H9 (cell line): ENCODE measurements around the gene CD79B. TPM values are rescaled to one million over a fixed set of nuclear protein-coding genes. Genes with fewer than 3 reads are reported as not detected.

Experiments
- DNase-seq: peaks from one replicate; pipeline ENCODE4 v3.0.0-alpha.2; 2017
- H2AFZ ChIP-seq: one replicate; pipeline ENCODE4 v1.6.1; 2013; ENCODE audit warnings: mild to moderate bottlenecking, low read length, control low read depth, moderate library complexity
- H2AK5ac ChIP-seq: 2 replicates; pipeline ENCODE4 v1.6.1; 2013; ENCODE audit warnings: low read length, control low read depth, mixed read lengths; ENCODE audit not compliant: insufficient read length
- H2BK120ac ChIP-seq: one replicate; pipeline ENCODE4 v1.6.1; 2013; ENCODE audit warnings: low read depth, mild to moderate bottlenecking, low read length, control low read depth, inconsistent platforms; ENCODE audit not compliant: poor library complexity, severe bottlenecking
- H2BK12ac ChIP-seq: 2 replicates; pipeline ENCODE4 v1.6.1; 2013; ENCODE audit warnings: low read length, control low read depth, mixed read lengths, low read depth; ENCODE audit not compliant: insufficient read length
- H2BK15ac ChIP-seq: 2 replicates; pipeline ENCODE4 v1.6.1; 2013; ENCODE audit warnings: low read depth, low read length, control low read depth
- H2BK20ac ChIP-seq: one replicate; pipeline ENCODE4 v1.6.1; 2013; ENCODE audit warnings: low read depth, mild to moderate bottlenecking, low read length, control low read depth, inconsistent platforms; ENCODE audit not compliant: poor library complexity, severe bottlenecking
- H2BK5ac ChIP-seq: 2 replicates; pipeline ENCODE4 v1.6.1; 2013; ENCODE audit warnings: low read length, control low read depth, mixed read lengths; ENCODE audit not compliant: insufficient read length
- H3K14ac ChIP-seq: 2 replicates; pipeline ENCODE4 v1.6.1; 2013; ENCODE audit warnings: low read length, control low read depth; ENCODE audit not compliant: insufficient read depth
- H3K18ac ChIP-seq: 2 replicates; pipeline ENCODE4 v1.6.1; 2013; ENCODE audit warnings: low read depth, mild to moderate bottlenecking, mixed read lengths, low read length, control low read depth; ENCODE audit not compliant: insufficient read length
- H3K23ac ChIP-seq: 2 replicates; pipeline ENCODE4 v1.6.1; 2013; ENCODE audit warnings: low read length, control low read depth, mixed read lengths, low read depth; ENCODE audit not compliant: insufficient read length
- H3K23me2 ChIP-seq: 2 replicates; pipeline ENCODE4 v1.6.1; 2013; ENCODE audit warnings: low read depth, mild to moderate bottlenecking, mixed read lengths, low read length, control low read depth; ENCODE audit not compliant: insufficient read length, poor library complexity, severe bottlenecking
- H3K27ac ChIP-seq: 2 replicates; pipeline ENCODE4 v1.5.1; 2013; ENCODE audit warnings: low read length, control low read depth, mixed read lengths, low read depth; ENCODE audit not compliant: insufficient read length
- H3K27me3 ChIP-seq: 2 replicates; pipeline ENCODE4 v1.6.1; 2013; ENCODE audit warnings: low read length, control low read depth, inconsistent platforms; ENCODE audit not compliant: insufficient read depth
- H3K4ac ChIP-seq: 2 replicates; pipeline ENCODE4 v1.6.1; 2013; ENCODE audit warnings: low read depth, mild to moderate bottlenecking, control low read depth, inconsistent platforms, low read length, moderate library complexity
- H3K4me1 ChIP-seq: 2 replicates; pipeline ENCODE4 v1.6.1; 2013; ENCODE audit warnings: low read length, control low read depth, inconsistent platforms; ENCODE audit not compliant: insufficient read depth
- H3K4me2 ChIP-seq: 2 replicates; pipeline ENCODE4 v1.6.1; 2013; ENCODE audit warnings: low read length, control low read depth, mixed read lengths; ENCODE audit not compliant: insufficient read length, insufficient read depth
- H3K56ac ChIP-seq: 2 replicates; pipeline ENCODE4 v1.6.1; 2013; ENCODE audit warnings: low read depth, mild to moderate bottlenecking, mixed read lengths, low read length, control low read depth; ENCODE audit not compliant: insufficient read length
- H3K79me1 ChIP-seq: 2 replicates; pipeline ENCODE4 v1.6.1; 2013; ENCODE audit warnings: low read depth, mild to moderate bottlenecking, moderate library complexity, low read length, control low read depth, inconsistent platforms; ENCODE audit not compliant: insufficient read depth, poor library complexity, severe bottlenecking
- H3K79me2 ChIP-seq: 2 replicates; pipeline ENCODE4 v1.6.1; 2013; ENCODE audit warnings: low read length, control low read depth, inconsistent platforms; ENCODE audit not compliant: insufficient read depth
- H3K9ac ChIP-seq: 2 replicates; pipeline ENCODE4 v1.6.1; 2013; ENCODE audit warnings: low read length, control low read depth, mixed read lengths; ENCODE audit not compliant: insufficient read length; ENCODE audit errors: extremely low read depth
- H3K9me3 ChIP-seq: one replicate; pipeline ENCODE4 v1.6.1; 2013; ENCODE audit warnings: low read depth, low read length, inconsistent platforms; ENCODE audit not compliant: control insufficient read depth
- H3T11ph ChIP-seq: one replicate; pipeline ENCODE4 v1.6.1; 2013; ENCODE audit warnings: mild to moderate bottlenecking, low read length, control low read depth, inconsistent platforms
- H4K20me1 ChIP-seq: one replicate; pipeline ENCODE4 v1.6.1; 2013; ENCODE audit not compliant: control insufficient read depth, insufficient read length, insufficient read depth
- H4K5ac ChIP-seq: 2 replicates; pipeline ENCODE4 v1.6.1; 2013; ENCODE audit warnings: low read depth, mild to moderate bottlenecking, mixed read lengths, low read length, control low read depth; ENCODE audit not compliant: insufficient read length
- H4K8ac ChIP-seq: replicated peaks from 2 replicates; pipeline ENCODE4 v1.6.1; 2013; ENCODE audit warnings: low read length, control low read depth, mixed read lengths, low read depth; ENCODE audit not compliant: insufficient read length
- H4K91ac ChIP-seq: 2 replicates; pipeline ENCODE4 v1.6.1; 2013; ENCODE audit warnings: low read depth, mild to moderate bottlenecking, moderate library complexity, mixed read lengths, low read length, control low read depth; ENCODE audit not compliant: insufficient read length
- H3K27ac Mint-ChIP-seq, 3 experiments: 2 replicates in 2 of 3; 3 replicates in 1 of 3; pipeline ENCODE4 v1.8.0; 2020 to 2021; ENCODE audit warnings: mixed read lengths in 3 of 3, mild to moderate bottlenecking in 1 of 3, moderate library complexity in 1 of 3
- H3K27me3 Mint-ChIP-seq: 2 replicates; pipeline ENCODE4 v1.8.0; 2021; ENCODE audit warnings: low read depth, mild to moderate bottlenecking, moderate library complexity, mixed read lengths
- H3K36me3 Mint-ChIP-seq, 3 experiments: 2 replicates in 2 of 3; 3 replicates in 1 of 3; pipeline ENCODE4 v1.8.0; 2020 to 2021; ENCODE audit warnings: low read depth in 3 of 3, mixed read lengths in 3 of 3; ENCODE audit not compliant: insufficient read depth in 1 of 3
- H3K4me1 Mint-ChIP-seq, 2 experiments: 2 replicates each; pipeline ENCODE4 v1.8.0; 2020; ENCODE audit warnings: mixed read lengths in 2 of 2
- H3K4me3 Mint-ChIP-seq, 2 experiments: 2 replicates in 1 of 2; 3 replicates in 1 of 2; pipeline ENCODE4 v1.8.0; 2020 to 2021; ENCODE audit warnings: mild to moderate bottlenecking in 2 of 2, mixed read lengths in 2 of 2, moderate library complexity in 1 of 2
- H3K9me3 Mint-ChIP-seq, 2 experiments: 2 replicates in 1 of 2; 3 replicates in 1 of 2; pipeline ENCODE4 v1.8.0; 2020; ENCODE audit warnings: mild to moderate bottlenecking in 2 of 2, mixed read lengths in 2 of 2, moderate library complexity in 1 of 2
- WGBS: extraction: QIAGEN DNeasy Blood & Tissue Kit; methylation state at CpG from one replicate; pipeline ENCODE4 v1.1.7; 2013; ENCODE audit warnings: missing lambda C conversion rate, low lambda C conversion rate, mixed read lengths; ENCODE audit not compliant: insufficient read length; ENCODE audit errors: extremely low coverage; 5-methylcytosine and 5-hydroxymethylcytosine counted together
- long read RNA-seq: library from polyadenylated mRNA; unstranded; transcript quantifications from one replicate; pipeline ENCODE4 v2.0.0, GENCODE V29; 2020
- total RNA-seq: library from RNA; stranded (reverse); gene quantifications from 2 replicates; pipeline ENCODE4 v1.2.1, GENCODE V29; 2021
- TF ChIP-seq, protein P1 (sequence below): fragments of 200-600 bp; sonication (generic); conservative IDR thresholded peaks from 3 replicates; pipeline ENCODE4 v1.8.0; 2021; ENCODE audit warnings: antibody characterized with exemption, mild to moderate bottlenecking

The CD79B gene
- total RNA-seq, result 0.96 and 1.4 TPM in 2 replicates
- long read RNA-seq, result 0 reads

DNA sequence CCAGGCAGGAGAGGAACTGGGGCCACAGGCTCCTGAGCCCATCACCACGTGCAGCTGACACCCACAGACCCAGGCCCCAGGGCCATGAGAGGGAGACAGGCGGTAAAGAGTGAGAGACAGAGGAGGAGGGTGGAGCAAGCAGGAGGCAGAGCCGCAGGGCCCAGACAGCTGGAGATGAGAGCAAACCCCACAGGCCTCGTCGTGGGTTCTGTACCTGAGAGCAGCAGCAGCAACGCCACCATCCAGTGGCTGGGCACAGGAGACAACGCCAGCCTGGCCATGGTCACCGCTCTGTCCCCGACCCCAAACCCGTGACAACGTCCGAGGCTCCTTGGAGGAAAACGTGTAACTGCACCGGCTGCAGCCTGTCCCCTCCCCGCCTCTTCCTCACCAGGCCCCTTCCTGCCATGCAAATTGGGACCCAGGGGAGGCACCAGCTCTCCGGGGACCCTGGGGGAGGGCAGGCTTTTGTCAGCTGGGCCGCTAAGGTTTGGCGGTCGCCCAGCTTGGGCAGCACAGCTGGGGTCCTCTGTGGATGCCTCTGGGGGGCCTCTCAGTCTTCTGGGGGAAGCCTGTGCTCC is at the start of gene CD79B:
TSS of gene CD79B (minus strand) at position 351 of the 581 bp plus-strand sequence. CDS start at position 281, 70 bp downstream.
- Mint-ChIP-seq H3K36me3 (no peaks in the 10 kb centered on the region; a peak in 1 of 7 replicates), H3K27ac (no peak within 1 kb of the TSS), H3K4me3 (no peak within 1 kb of the TSS; a peak in 2 of 5 replicates), H3K27me3 (no peaks in the 10 kb centered on the region; the same call in none of the 2 replicates), H3K9me3 (no peaks in the 10 kb centered on the region), H3K4me1 (peaks cover 16 to 23% of the 10 kb centered on the region in 2 experiments)
- TF ChIP-seq, protein P1, sequence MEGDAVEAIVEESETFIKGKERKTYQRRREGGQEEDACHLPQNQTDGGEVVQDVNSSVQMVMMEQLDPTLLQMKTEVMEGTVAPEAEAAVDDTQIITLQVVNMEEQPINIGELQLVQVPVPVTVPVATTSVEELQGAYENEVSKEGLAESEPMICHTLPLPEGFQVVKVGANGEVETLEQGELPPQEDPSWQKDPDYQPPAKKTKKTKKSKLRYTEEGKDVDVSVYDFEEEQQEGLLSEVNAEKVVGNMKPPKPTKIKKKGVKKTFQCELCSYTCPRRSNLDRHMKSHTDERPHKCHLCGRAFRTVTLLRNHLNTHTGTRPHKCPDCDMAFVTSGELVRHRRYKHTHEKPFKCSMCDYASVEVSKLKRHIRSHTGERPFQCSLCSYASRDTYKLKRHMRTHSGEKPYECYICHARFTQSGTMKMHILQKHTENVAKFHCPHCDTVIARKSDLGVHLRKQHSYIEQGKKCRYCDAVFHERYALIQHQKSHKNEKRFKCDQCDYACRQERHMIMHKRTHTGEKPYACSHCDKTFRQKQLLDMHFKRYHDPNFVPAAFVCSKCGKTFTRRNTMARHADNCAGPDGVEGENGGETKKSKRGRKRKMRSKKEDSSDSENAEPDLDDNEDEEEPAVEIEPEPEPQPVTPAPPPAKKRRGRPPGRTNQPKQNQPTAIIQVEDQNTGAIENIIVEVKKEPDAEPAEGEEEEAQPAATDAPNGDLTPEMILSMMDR, result no peak
- Histone ChIP-seq H3K79me2 (no peaks in the 10 kb centered on the region), H3K14ac (peak within 1 kb of the TSS; percentile 29), H4K91ac (no peak within 1 kb of the TSS), H2AFZ (no peak within 1 kb of the TSS), H3K27ac (no peak within 1 kb of the TSS), H3K4me2 (no peak within 1 kb of the TSS), H2BK120ac (no peak within 1 kb of the TSS), H3K9ac (no peak within 1 kb of the TSS), H3K56ac (no peak within 1 kb of the TSS), H3K4me1 (no peaks in the 10 kb centered on the region; the same call in 1 of the 2 replicates), H3K27me3 (no peaks in the 10 kb centered on the region), H3K4ac (no peak within 1 kb of the TSS), H2AK5ac (no peak within 1 kb of the TSS), H2BK20ac (no peak within 1 kb of the TSS), H4K8ac (no peak within 1 kb of the TSS), H3K23me2 (no peaks in the 10 kb centered on the region), H3K23ac (no peak within 1 kb of the TSS), H3T11ph (no peak within 1 kb of the TSS), H3K79me1 (no peaks in the 10 kb centered on the region), H2BK15ac (no peak within 1 kb of the TSS), H4K5ac (no peak within 1 kb of the TSS), H2BK12ac (no peak within 1 kb of the TSS), H3K18ac (no peak within 1 kb of the TSS), H3K9me3 (no peaks in the 10 kb centered on the region), H4K20me1 (no peaks in the 10 kb centered on the region), H2BK5ac (no peak within 1 kb of the TSS)
- no peak for DNase-seq
- no CpG with 5 or more reads among the region's 19 CpGs for WGBS
